Measurements from ENCODE around the gene ZBTB12.

GRCh38 chr6:31892821-31893220 lies 9.1 kb downstream of the ZBTB12 start:
- TF ChIP-seq CTCF (IDR thresholded peaks at IDR 0.05; ENCODE audit: low read length) = no peak
- no peak for TF ChIP-seq EZH2 (IDR thresholded peaks at IDR 0.05; ENCODE audit: borderline replicate concordance, low read length)

Measured in OCI-LY1 (cell line).